Stimulated activated CD8-positive, alpha-beta memory T cell treated with anti-CD3 and anti-CD28 coated beads, Interleukin-15, amount 100 ng/mL, for 4 hours (primary cell): ENCODE results near the gene NEUROD1.

Experiments used
- DNase-seq, 2 donors: peaks; one replicate each; pipeline ENCODE4 v3.0.0-alpha.2; 2020; ENCODE audit warnings: low read depth in 2 of 2

Gene NEUROD1

DNA sequence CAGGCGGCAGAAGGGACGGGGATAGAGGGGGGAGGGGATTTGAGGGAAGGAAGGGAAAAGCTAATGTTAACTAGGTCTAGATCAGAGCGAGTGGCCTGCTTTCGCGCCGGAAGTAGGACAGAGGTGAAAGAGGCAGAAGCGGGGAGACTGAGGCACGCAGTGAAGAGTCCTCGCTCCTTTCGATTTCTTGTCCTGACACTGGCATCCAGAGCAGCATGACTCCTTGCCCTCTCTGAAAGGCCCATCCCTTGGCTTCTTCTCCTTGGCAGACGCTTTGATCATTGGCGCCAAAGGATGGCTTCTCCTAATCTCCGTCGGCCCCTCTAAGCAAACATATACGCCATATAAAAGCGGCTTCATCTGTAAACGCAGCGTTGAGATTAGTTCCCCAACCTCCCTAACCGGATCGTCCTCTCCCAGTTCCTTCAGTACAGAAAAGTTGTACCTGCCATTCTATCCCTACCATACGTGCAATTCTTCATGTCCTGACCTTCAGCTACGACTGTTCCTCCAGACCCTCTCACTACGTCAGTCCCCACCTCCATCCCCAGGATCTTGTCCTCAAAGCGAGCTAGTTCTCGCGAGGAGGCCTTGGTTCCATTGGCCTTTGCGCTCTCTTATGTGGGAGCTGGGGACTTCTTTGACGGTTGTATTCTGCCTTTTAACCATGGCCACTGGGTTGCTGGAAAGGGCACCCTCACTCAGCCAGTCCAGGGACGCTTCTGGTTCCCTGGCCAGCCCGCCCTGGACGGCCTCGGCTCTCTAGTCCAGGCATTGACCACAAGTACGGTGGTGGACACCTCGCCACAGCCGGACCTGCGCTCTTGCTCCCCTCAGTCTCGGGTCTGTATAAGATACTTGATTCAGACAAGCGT, 857 bp upstream of the NEUROD1 start:
- DNase-seq, result no peak

DNA sequence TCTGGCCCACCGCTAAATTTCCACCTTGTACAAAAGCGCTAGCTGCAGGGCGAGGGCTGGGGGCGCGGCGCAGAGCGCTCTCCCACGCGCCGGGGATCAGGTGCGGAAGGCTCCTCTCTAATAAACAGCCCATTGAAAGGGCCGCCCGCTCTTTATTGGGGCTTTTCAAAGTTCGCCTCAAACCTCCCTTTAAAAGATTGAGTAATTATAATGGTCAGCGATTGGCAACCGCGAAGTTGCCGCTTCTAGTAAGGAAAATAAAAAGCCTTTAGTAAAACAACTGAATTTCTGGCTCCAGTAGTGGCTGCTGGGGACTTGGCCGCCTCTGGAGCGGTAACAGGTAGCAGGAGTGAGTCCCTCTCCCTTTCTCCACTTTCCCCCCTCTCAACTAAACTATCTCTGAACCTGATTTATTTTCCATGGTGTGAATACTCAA, 755 bp downstream of the NEUROD1 start:
- no peak for DNase-seq

DNA sequence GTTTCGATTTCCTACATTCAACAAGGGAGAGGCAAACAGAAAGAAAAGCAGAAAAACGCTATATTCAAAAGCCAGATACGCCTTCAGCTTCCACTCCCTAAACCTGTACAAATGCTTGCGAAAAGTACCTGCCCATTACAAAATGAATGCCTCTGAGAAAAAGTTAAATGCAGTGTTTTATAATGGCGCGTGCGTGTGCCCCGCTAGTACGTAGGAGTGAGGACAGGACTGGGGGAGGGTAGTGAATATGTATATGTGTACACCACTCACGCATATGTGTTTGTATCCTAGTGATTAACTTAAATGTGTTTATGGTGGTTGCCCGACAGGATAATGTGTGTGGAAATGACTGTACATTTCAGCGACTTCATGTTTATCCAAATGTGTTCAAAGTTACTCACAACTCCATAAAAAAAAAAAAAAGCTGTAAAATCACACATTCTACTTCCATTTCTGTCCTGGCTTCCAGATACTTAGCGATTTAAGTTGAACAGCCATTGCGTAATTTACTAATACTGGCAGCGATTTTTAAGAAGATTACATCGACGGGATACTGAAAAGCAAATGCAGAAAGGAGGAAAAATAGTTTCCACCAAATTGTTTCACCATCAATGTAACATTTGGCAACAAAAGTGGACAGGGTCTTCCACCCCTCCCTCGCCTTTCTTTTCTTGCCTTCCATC, 1.3 kb downstream of the NEUROD1 start:
- DNase-seq, result no peak

DNA sequence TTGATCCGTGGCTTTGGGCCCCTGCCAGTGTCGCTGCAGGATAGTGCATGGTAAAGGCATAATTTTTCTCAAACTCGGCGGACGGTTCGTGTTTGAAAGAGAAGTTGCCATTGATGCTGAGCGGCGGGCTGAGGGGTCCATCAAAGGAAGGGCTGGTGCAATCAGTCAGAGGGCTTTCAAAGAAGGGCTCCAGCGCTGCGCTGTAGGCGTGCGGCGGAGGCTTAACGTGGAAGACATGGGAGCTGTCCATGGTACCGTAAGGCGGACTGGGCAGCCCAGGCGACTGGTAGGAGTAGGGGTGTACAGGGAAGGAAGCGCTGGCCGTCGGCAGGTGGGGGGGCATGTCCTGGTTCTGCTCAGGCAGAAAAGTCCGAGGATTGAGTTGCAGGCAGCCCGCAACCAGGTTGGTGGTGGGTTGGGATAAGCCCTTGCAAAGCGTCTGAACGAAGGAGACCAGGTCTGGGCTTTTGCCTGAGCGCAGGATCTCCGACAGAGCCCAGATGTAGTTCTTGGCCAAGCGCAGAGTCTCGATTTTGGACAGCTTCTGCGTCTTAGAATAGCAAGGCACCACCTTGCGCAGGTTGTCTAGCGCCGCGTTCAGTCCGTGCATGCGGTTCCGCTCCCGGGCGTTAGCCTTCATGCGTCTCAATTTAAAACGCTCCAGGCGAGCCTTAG, 2.3 kb downstream of the NEUROD1 start:
- peak in 1 of 2 donors; percentile 8 for DNase-seq

DNA sequence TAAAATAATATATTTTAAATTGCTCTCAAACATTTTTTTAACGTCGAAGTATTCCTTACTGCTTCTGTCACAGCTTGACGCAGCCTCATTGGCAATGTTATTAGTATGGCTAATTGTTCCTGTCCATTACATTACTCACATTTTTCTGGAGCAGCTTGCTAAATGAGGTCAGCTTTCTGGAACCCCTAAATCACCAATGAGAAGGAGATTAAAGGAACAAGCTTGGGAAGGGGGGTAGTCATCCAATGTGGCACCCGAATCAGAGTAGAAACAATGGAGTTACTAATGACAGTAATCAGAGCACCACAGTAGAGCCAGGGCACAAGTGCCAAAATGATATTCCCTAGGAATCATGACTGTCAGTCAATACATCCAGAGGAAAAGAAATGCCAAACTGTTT, 5.1 kb downstream of the NEUROD1 start:
- no peak for DNase-seq

DNA sequence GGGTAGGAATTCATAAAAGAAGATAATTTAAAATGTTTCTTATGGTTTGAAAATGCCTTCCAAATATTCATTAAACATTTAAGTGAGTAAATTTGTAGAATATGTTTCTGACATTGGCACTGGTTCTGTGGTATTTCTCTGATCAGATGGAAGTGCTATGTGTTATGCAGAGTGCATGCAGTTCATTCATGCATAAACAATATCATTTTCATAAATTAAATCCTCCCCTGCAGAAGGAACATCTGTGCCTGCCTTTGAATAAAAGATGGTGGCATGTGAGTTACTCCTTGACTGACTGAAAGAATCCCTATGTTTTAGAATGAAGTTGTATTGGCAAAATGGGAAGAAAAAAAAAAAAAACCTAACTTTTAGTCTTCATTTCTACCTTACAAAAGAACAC, 5.9 kb downstream of the NEUROD1 start:
- no peak for DNase-seq

DNA sequence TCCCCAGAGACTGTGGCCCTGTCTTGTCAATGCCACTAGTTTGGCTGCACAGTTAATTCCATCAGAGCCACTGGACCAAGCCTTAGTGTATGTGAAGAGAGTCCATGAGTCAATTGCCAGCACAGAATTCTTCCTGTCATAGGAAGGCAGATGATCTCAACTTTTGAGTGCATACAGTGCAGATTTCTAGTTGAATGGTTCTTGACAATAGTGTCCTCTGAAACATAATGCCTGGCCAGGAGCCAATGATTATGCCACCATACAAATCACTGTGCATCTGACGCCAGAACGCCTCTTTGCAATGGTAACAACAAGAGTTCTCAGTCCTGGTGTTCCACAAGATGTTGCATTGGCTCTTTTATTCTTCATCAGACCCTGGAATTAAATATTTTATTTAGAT, 7.1 kb downstream of the NEUROD1 start:
- DNase-seq, result no peak

DNA sequence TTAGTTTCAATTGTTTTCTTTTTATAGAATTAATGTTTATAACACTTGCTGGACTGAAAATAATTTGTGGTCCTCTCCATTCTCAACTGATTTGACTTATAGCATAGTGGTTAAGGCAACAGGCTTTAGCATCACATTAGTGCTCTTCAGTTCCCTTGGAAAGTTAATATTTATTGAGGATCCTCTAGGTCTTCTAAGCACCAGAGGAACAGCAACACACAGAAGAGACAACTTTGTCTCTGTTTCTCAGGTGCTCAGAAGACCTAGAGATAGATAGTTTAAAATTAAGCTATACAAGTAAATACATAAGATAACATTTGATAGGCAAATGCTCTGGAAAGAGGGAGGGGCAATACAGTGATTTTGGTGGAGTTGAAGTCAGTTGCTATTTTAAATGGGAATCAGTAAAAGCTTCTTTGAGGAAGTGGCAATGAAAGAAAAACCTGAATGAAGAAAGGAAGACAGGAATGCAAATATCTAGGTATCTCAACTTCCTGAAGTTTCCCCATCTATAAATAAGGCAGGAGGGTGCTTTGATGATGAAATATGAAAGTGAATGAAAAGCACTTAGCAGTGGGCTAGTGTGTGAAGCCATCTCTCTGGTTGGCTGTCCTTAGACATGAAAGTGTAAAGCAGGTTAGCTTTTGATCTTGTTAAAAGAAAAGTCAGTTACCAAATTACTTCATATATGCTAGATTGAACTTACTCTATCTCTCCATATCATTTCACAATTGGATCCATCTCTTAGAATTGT, 7.9 kb downstream of the NEUROD1 start:
- no peak for DNase-seq

DNA sequence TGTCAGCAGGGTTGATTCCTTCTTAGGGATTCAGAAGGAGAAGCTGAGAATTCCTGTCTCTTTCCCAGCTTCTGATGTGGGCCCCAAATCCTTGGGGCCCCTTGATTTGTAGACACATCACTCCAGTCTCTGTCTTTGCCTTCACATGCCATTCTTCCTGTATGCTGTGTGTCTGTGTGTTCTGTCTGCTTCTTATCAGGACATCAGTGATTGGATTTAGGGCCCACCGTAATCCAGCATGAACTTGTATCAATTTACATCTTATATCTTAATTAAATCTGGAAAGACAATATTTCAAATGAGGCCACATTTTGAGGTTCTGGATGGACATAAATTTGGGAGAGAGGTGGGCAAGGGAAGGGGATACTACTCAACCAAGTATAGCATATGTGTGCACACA, 9.7 kb downstream of the NEUROD1 start:
- no peak for DNase-seq

DNA sequence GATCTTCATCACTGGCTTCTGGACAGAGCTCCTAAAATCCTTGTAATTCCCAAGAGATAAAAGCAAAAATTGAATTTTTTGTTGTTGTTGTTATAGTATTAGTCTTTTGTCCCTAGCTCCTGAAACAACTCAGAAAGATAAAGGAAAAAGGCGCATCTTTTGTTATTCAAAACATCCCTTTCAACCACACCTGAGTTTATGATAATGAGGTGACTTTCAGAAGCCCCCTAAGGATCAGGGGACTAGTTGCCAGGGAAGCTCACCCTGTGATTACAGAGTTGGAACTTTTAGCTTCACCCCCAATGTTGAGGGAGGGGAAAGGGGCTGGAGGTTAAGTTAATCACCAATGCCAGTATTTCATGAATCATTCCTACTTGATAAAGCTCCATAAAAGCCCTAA, 13.1 kb downstream of the NEUROD1 start:
- DNase-seq, result no peak

DNA sequence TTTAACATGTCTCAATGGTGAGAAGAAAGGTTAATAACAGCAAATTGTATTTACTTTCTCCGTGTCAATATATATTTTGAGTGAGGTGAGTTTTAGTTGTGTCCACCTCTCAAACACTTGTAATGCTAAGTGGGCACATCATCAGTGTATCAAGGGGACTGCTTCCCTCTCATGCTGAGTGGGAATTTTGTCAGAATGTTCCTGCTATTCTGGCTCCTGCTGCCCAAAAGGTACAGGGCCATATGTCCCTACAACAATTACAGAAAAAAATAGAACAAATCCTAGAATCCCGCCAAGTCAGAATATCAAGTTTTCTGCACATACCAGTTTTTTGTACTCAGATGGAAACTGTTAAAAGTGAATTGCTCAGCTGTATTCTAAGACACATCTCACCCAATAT, 18.0 kb downstream of the NEUROD1 start:
- no peak for DNase-seq

DNA sequence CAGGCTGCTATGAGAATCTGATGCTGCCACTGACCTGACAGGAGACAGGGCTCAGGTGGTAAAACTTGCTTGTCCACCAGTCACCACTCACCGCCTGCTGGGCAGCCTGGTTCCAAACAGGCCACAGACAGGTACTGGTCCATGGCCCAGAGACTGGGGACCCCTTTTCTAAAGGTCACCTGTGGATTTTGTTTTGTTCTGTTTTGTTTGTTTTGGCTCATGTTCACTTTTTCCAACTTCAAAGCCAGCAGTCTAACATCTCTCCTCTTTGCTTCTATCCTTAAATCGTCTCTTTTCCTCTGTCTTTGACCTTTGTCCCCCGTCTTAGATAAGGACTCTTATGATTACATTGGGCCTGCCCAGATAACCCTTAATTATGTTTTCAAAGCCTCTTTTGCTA, 20.1 kb downstream of the NEUROD1 start:
- DNase-seq, result no peak

DNA sequence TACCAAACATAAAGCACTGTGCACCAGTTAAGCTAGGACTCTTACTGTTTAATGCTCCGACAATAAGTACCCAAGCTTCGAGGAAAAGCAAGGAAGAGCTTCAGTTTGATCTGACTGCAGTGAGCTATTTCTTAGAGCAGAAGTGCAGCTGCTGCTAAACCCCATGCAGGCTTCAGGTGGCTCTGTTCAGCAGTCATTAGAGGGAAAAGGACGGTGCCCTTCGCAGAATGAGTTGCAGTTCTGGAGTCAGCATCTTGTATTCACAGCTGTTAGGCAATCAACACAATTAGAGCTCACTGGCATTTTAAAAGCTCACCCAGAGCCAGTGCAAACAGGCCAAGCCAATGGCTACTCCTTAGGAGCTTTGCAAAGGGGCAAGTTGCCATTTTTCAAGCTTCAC, 21.9 kb downstream of the NEUROD1 start:
- DNase-seq, result no peak

DNA sequence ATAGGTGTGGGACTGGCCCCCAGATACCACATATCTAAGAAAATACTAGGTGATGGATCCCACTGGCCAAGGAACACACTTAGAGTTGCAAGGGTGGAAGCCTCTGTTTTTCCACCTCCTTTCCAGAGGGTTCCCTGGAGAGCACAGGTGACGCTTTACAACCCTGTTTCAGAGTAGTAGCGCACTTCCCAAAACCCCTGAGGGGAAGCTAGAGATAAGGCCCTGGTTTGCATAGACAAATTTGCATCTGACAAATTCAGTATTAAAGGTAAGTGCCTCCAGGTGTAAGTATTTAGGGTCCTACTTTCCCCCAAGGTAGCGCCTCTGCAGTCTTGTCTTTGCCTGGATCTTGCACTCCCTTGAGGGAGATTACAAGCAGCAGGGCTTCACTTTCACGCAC, 22.9 kb downstream of the NEUROD1 start:
- no peak for DNase-seq

DNA sequence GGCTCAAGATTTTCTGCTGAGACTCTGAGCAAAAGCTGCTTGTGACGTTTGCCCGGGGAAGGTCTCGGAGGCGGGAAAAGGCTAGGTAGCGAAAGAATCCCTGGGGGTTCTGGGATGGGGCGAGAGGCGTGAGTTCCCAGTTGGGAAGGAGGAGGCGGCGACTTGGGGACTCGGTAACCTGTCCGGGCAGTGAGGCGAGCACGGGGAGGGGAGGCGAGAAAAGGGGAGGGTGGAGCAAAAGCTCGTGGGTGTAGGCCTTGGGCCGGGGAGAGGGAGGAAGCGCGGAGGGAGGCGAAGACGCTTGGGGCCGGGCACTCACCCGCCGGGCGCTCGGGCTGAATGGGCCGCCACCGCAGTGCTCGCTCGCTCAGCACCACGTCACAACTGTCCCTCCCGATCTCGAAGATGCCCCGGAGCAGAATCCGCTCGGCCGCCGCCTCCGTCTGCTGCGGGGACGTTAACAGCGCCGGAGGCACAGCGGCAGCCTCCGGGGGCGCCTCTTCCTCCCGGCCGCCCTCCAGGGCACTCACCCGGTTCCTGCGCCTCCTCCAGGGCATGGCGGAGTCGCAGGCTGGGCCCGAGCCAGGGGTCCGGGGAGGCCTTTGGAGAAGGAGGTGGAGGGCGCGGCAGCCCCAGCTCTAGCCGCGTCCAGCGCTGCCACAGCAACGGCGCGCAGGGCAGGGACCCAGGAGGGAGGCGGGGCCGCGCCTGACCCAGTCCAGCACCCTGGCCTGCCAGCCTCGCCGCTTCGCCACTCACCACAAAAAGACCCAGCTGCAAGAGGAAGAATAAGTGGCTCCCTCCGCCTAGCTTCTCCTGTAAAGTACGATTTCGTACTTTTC, 23.6 kb downstream of the NEUROD1 start, which contains the start of gene CERKL:
TSS of gene CERKL (minus strand) at position 656 of the 842 bp plus-strand sequence. CDS start at position 557, 99 bp downstream.
- DNase-seq, result no peak

DNA sequence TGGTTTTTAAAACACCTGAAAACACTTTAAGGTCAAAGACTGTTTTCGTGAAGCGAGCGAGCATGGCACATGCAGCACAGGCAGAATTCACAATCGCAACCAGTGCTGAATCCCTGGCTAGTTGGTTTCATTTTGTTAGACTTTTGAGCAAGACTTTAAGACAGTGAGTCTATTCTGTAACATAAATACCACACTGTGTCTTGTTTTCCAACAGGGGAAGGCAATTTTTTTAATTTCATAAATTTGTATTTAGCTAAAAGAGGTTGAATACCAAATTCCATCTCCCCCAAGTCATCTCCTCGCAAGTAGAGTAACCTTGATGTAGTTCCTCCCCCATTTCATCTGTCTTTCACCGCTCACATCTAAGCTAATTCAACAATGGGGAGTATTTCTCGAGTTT, 24.8 kb downstream of the NEUROD1 start:
- no peak for DNase-seq

DNA sequence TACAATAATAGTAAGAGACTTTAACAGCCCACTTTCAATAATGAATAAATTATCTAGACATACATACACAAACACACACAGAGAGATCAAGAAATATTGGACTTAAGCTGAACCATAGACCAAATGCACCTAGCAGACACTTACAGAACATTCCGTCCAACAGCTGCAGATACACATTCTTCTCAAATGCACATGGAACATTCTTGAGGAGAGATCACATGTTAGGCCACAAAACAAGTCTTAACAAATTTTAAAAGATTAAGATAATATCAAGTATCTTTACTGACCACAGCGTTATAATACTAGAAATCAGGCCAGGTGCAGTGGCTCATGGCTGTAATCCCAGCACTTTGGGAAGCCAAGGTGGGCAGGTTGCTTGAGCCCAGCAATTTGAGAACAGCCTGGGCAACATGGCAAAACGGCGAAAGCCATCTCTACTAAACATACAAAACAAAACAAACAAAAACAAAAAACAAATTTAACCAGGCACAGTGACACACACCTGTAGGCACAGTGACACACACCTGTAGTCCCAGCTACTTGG, 30.8 kb downstream of the NEUROD1 start:
- DNase-seq, result no peak

DNA sequence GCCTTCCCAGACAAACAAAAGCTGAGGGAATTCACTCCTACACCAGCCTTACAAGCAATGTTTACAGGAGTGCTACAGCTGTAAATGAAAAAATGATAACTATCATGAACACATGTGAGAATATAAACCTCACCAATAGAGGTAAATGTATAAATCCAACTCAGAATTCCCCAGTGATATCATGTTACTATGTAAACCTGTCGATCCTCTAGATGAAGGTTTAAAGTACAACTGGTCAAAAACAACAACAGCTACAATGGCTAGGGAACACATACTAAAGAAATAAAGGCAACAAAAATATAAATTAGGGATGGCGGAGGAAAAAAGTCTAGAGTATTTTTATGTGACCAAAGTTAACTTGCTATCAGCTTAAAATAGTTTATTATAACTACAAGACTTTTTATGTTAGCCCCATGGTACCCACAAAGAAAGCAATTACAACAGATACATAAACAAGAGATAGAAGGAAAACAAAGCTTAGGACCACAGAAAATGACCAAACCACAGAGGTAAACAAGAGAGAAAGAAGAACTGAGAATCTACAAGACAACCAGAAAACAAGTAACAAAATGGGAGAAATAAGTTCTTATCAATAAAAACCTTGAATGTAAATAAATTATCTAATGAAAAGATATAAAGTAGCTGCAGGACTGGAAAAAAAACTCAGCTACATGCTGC, 31.7 kb downstream of the NEUROD1 start:
- no peak for DNase-seq

DNA sequence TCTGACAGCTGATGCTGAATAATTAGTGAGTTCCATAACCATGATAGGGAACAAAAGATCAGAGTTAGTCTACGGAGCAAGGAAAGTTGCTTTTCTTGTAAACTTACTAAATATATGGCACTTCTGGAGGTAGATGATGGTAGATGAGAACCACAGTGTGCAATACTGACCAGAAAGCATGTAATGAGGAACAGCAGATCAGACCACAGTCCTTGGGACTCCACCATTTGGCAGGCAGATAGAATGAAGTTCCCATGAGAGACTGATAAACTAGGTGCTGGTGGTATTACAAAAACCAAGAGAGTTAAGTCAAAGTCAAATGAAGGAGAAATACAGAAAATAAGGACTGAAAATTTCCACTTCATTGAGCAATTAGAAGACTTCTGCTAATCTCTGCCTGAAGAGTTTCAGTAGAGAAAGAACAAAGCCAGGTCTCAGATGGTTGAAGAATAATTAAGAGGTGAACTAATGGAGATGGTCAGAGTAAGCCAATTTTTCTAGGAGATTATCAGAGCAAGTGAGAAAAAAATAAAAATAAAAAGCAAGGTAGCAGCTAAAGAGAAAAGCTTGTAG, 33.8 kb downstream of the NEUROD1 start:
- DNase-seq, result no peak

DNA sequence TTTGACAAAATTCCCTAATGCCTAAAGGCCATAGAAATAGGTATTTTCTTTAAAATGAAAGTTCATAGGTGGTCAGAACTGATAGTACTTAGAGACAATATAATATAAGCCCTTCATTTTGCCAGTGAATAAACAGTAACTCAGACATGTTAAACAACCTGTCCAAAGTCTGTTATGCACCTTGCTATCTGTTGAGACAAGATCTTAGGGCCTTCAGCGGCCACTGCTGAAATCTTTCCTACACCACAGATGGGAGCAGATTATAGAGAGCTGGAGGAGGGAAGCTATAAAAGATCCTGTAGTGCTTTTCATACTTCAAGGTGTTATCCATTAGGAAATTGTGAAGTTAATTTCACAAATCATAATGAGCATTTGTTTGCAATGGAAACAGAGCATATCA, 37.2 kb downstream of the NEUROD1 start:
- DNase-seq, result no peak
